Activated naive CD4-positive, alpha-beta T cell treated with anti-CD3 and anti-CD28 coated beads, Interleukin-2, amount 50 U/mL, for 72 hours (primary cell): ENCODE results near the gene LRCOL1. TPM values are rescaled to one million over a fixed set of nuclear protein-coding genes. Genes with fewer than 3 reads are reported as not detected.

Experiments
- ATAC-seq, 2 donors: fragments of 150-1000 bp; cut with Tn5 transposase; 2 replicates each; pipeline ENCODE4 v1.10.0; 2021; ENCODE audit warnings: mild to moderate bottlenecking in 2 of 2, moderate library complexity in 2 of 2
- DNase-seq, 2 donors: peaks; one replicate each; pipeline ENCODE4 v3.0.0; 2021 to 2022; ENCODE audit warnings: low spot score in 2 of 2
- H3K27ac Mint-ChIP-seq, 2 donors: one replicate each; pipeline ENCODE4 v1.8.0; 2022; ENCODE audit warnings: mild to moderate bottlenecking in 2 of 2, mixed read lengths in 2 of 2
- H3K36me3 Mint-ChIP-seq, 2 donors: one replicate each; pipeline ENCODE4 v1.8.0; 2022; ENCODE audit warnings: mixed read lengths in 2 of 2
- H3K9me3 Mint-ChIP-seq, 2 donors: one replicate each; pipeline ENCODE4 v1.8.0; 2022; ENCODE audit warnings: mixed read lengths in 2 of 2
- total RNA-seq, 2 donors: library from RNA; stranded (reverse); gene quantifications; one replicate each; pipeline ENCODE4 v1.2.3, GENCODE V29; 2022

LRCOL1 gene
- total RNA-seq, 2 donors from 2014 or later, result not detected

GRCh38 chr12:132570635-132571034 is 39.7 kb downstream of the LRCOL1 start:
- no peak overlapping the region for H3K27ac Mint-ChIP-seq
- H3K36me3 Mint-ChIP-seq, result no peaks in the 10 kb centered on the region
- DNase-seq, result no peak
- no peaks in the 10 kb centered on the region for H3K9me3 Mint-ChIP-seq
- no peak for ATAC-seq

GRCh38 chr12:132569856-132570480 is 40.4 kb downstream of the LRCOL1 start:
- H3K27ac Mint-ChIP-seq, result no peak overlapping the region
- no peaks in the 10 kb centered on the region for H3K36me3 Mint-ChIP-seq
- DNase-seq (no peak), ATAC-seq (peak in 1 of 2 donors; percentile 10)
- H3K9me3 Mint-ChIP-seq, result no peaks in the 10 kb centered on the region

- Mint-ChIP-seq H3K27ac (no peak overlapping the region), H3K9me3 (no peaks in the 10 kb centered on the region), H3K36me3 (no peaks in the 10 kb centered on the region)
- ATAC-seq (no peak), DNase-seq (no peak)
Observed at GRCh38 chr12:132568826-132569480, 41.4 kb downstream of the LRCOL1 start.

- H3K36me3 Mint-ChIP-seq, result no peaks in the 10 kb centered on the region
- no peak for DNase-seq
- ATAC-seq, result no peak
Observed at GRCh38 chr12:132568301-132568700, 42.1 kb downstream of the LRCOL1 start.

GRCh38 chr12:132566516-132567131 is 43.8 kb downstream of the LRCOL1 start:
- H3K9me3 Mint-ChIP-seq, result no peaks in the 10 kb centered on the region
- DNase-seq, result no peak
- ATAC-seq, result no peak
- no peak overlapping the region for H3K27ac Mint-ChIP-seq
- H3K36me3 Mint-ChIP-seq, result no peaks in the 10 kb centered on the region

More at GRCh38 chr12:132568301-132568700, 42.1 kb downstream of the LRCOL1 start:
- no peak overlapping the region for H3K27ac Mint-ChIP-seq
- H3K9me3 Mint-ChIP-seq, result no peaks in the 10 kb centered on the region

- ATAC-seq (no peak), DNase-seq (no peak)
Observed at GRCh38 chr12:132565365-132565764, 45.0 kb downstream of the LRCOL1 start.

GRCh38 chr12:132563911-132564310 is 46.5 kb downstream of the LRCOL1 start:
- DNase-seq (no peak), ATAC-seq (no peak)
- H3K9me3 Mint-ChIP-seq, result no peaks in the 10 kb centered on the region
- no peak overlapping the region for H3K27ac Mint-ChIP-seq
- no peaks in the 10 kb centered on the region for H3K36me3 Mint-ChIP-seq

More at GRCh38 chr12:132565365-132565764, 45.0 kb downstream of the LRCOL1 start:
- H3K27ac Mint-ChIP-seq, result no peak overlapping the region
- no peaks in the 10 kb centered on the region for H3K9me3 Mint-ChIP-seq
- no peaks in the 10 kb centered on the region for H3K36me3 Mint-ChIP-seq

GRCh38 chr12:132562489-132563021 is 47.8 kb downstream of the LRCOL1 start:
- no peak for DNase-seq

GRCh38 chr12:132561427-132562156 is 48.8 kb downstream of the LRCOL1 start:
- ATAC-seq, result no peak
- DNase-seq, result peak in 1 of 2 donors; percentile 31
- Mint-ChIP-seq H3K27ac (no peak overlapping the region), H3K36me3 (no peaks in the 10 kb centered on the region), H3K9me3 (no peaks in the 10 kb centered on the region)

More at GRCh38 chr12:132562489-132563021, 47.8 kb downstream of the LRCOL1 start:
- H3K9me3 Mint-ChIP-seq, result no peaks in the 10 kb centered on the region
- ATAC-seq, result no peak
- no peak overlapping the region for H3K27ac Mint-ChIP-seq
- no peaks in the 10 kb centered on the region for H3K36me3 Mint-ChIP-seq

GRCh38 chr12:132560614-132561426 is 49.6 kb downstream of the LRCOL1 start:
- no peaks in the 10 kb centered on the region for H3K9me3 Mint-ChIP-seq
- H3K36me3 Mint-ChIP-seq, result no peaks in the 10 kb centered on the region
- ATAC-seq (peak; percentile 62 to 65), DNase-seq (peak in 1 of 2 donors; percentile 90)
- H3K27ac Mint-ChIP-seq, result no peak overlapping the region

GRCh38 chr12:132560364-132560613 is 50.1 kb downstream of the LRCOL1 start:
- DNase-seq (peak in 1 of 2 donors; percentile 52), ATAC-seq (peak; percentile 28 to 51)
- Mint-ChIP-seq H3K36me3 (no peaks in the 10 kb centered on the region), H3K9me3 (no peaks in the 10 kb centered on the region), H3K27ac (no peak overlapping the region)

- ATAC-seq, result peak; percentile 50 to 71
- peak in 1 of 2 donors; percentile 63 for DNase-seq
- H3K9me3 Mint-ChIP-seq, result no peaks in the 10 kb centered on the region
- H3K27ac Mint-ChIP-seq, result no peak overlapping the region
- no peaks in the 10 kb centered on the region for H3K36me3 Mint-ChIP-seq
Observed at GRCh38 chr12:132559652-132560363, 50.6 kb downstream of the LRCOL1 start.

- DNase-seq (no peak), ATAC-seq (no peak)
- H3K9me3 Mint-ChIP-seq, result no peaks in the 10 kb centered on the region
Observed at GRCh38 chr12:132558861-132559623, 51.3 kb downstream of the LRCOL1 start.

GRCh38 chr12:132558042-132558856 is 52.1 kb downstream of the LRCOL1 start:
- Mint-ChIP-seq H3K36me3 (no peaks in the 10 kb centered on the region), H3K9me3 (no peaks in the 10 kb centered on the region), H3K27ac (no peak overlapping the region)
- DNase-seq (no peak), ATAC-seq (no peak)

More at GRCh38 chr12:132558861-132559623, 51.3 kb downstream of the LRCOL1 start:
- Mint-ChIP-seq H3K36me3 (no peaks in the 10 kb centered on the region), H3K27ac (no peak overlapping the region)
